CD14-positive monocyte (primary cell): Measurements from ENCODE around the gene HS3ST4. TPM values are rescaled to one million over a fixed set of nuclear protein-coding genes. Genes with fewer than 3 reads are reported as not detected.

Experiments
- DNase-seq, 3 donors: peaks; one replicate each; pipeline ENCODE4 v3.0.0-alpha.2; 2011 to 2022
- H2AFZ ChIP-seq: 2 replicates; pipeline ENCODE4 v1.6.0; 2012; ENCODE audit warnings: mild to moderate bottlenecking, low read depth, low read length, inconsistent platforms; ENCODE audit not compliant: insufficient read depth, poor library complexity, severe bottlenecking
- H3K27ac ChIP-seq, 2 donors: 1 replicate in 1 of 2; 2 replicates in 1 of 2; pipeline ENCODE4 v1.5.1; 2012 to 2013; ENCODE audit warnings: low read length in 2 of 2, control low read depth in 1 of 2, inconsistent platforms in 1 of 2, low read depth in 1 of 2, mild to moderate bottlenecking in 1 of 2
- H3K27me3 ChIP-seq, 2 donors: one replicate each; pipeline versions ENCODE4 v1.6.0 to v1.6.1; 2011 to 2013; ENCODE audit warnings: low read length in 2 of 2; ENCODE audit not compliant: control insufficient read depth in 2 of 2, insufficient read depth in 2 of 2
- H3K36me3 ChIP-seq, 2 donors: replicated peaks in 1 of 2; 1 replicate in 1 of 2; 2 replicates in 1 of 2; pipeline versions ENCODE4 v1.5.1 to v1.6.1; 2012 to 2013; ENCODE audit warnings: low read length in 2 of 2, control low read depth in 1 of 2, inconsistent platforms in 1 of 2, mild to moderate bottlenecking in 1 of 2; ENCODE audit not compliant: insufficient read depth in 2 of 2, control insufficient read depth in 1 of 2
- H3K4me1 ChIP-seq, 2 donors: 1 replicate in 1 of 2; 2 replicates in 1 of 2; pipeline versions ENCODE4 v1.5.1 to v1.6.1; 2012 to 2013; ENCODE audit warnings: low read length in 2 of 2, control low read depth in 1 of 2, inconsistent platforms in 1 of 2, mild to moderate bottlenecking in 1 of 2, moderate library complexity in 1 of 2; ENCODE audit not compliant: insufficient read depth in 2 of 2, control insufficient read depth in 1 of 2
- H3K4me2 ChIP-seq: replicated peaks from 2 replicates; pipeline ENCODE3; 2012; ENCODE audit warnings: low read length, moderate library complexity, mild to moderate bottlenecking; ENCODE audit not compliant: poor library complexity, severe bottlenecking; ENCODE audit errors: extremely low read depth
- H3K4me3 ChIP-seq, 3 experiments: fragments of 200-600 bp in 1 of 3; sonication (generic) in 1 of 3; replicated peaks in 1 of 3; 1 replicate in 2 of 3; 2 replicates in 1 of 3; pipeline ENCODE4 v1.5.1; 2011 to 2013; ENCODE audit warnings: low read length in 3 of 3, mild to moderate bottlenecking in 3 of 3, control low read depth in 2 of 3, low read depth in 2 of 3, inconsistent platforms in 1 of 3, moderate library complexity in 1 of 3
- H3K79me2 ChIP-seq: 2 replicates; pipeline ENCODE4 v1.6.0; 2012; ENCODE audit warnings: mild to moderate bottlenecking, control low read depth, inconsistent platforms, low read length, moderate library complexity; ENCODE audit not compliant: insufficient read depth
- H3K9ac ChIP-seq: 2 replicates; pipeline ENCODE4 v1.6.0; 2017; ENCODE audit warnings: low read length, mild to moderate bottlenecking; ENCODE audit not compliant: insufficient read depth, poor library complexity, severe bottlenecking
- H3K9me3 ChIP-seq, 2 donors: replicated peaks in 1 of 2; 1 replicate in 1 of 2; 2 replicates in 1 of 2; pipeline versions ENCODE4 v1.5.1 to v1.6.1; 2012 to 2013; ENCODE audit warnings: low read length in 2 of 2, control low read depth in 1 of 2; ENCODE audit not compliant: control insufficient read depth in 1 of 2, insufficient read depth in 1 of 2
- H4K20me1 ChIP-seq: 2 replicates; pipeline ENCODE4 v1.6.0; 2012; ENCODE audit warnings: mild to moderate bottlenecking, low read length, control low read depth, moderate library complexity; ENCODE audit not compliant: insufficient read depth
- H3K27ac Mint-ChIP-seq, 7 donors: one replicate each; pipeline ENCODE4 v1.8.0; 2020; ENCODE audit warnings: mild to moderate bottlenecking in 7 of 7, mixed read lengths in 7 of 7, moderate library complexity in 6 of 7, inconsistent platforms in 2 of 7
- H3K27me3 Mint-ChIP-seq, 3 donors: one replicate each; pipeline ENCODE4 v1.8.0; 2021 to 2022; ENCODE audit warnings: low read depth in 3 of 3, mild to moderate bottlenecking in 3 of 3, mixed read lengths in 3 of 3, moderate library complexity in 3 of 3, inconsistent platforms in 1 of 3
- H3K36me3 Mint-ChIP-seq, 2 donors: one replicate each; pipeline ENCODE4 v1.8.0; 2020; ENCODE audit warnings: mixed read lengths in 2 of 2, inconsistent platforms in 1 of 2, mild to moderate bottlenecking in 1 of 2
- H3K4me1 Mint-ChIP-seq: one replicate; pipeline ENCODE4 v1.8.0; 2020; ENCODE audit warnings: mild to moderate bottlenecking, mixed read lengths
- H3K4me3 Mint-ChIP-seq, 2 donors: one replicate each; pipeline ENCODE4 v1.8.0; 2020; ENCODE audit warnings: mild to moderate bottlenecking in 2 of 2, mixed read lengths in 2 of 2, moderate library complexity in 1 of 2
- H3K9me3 Mint-ChIP-seq, 7 donors: one replicate each; pipeline ENCODE4 v1.8.0; 2020 to 2022; ENCODE audit warnings: mixed read lengths in 7 of 7, mild to moderate bottlenecking in 6 of 7, moderate library complexity in 6 of 7, inconsistent platforms in 2 of 7
- CTCF ChIP-seq: fragments of 200-600 bp; IDR thresholded peaks from one replicate; pipeline ENCODE4 v1.8.0; 2022; ENCODE audit warnings: antibody characterized with exemption, mild to moderate bottlenecking
- WGBS: methylation state at CpG from one replicate; pipeline ENCODE4 v1.1.5; 2013; ENCODE audit warnings: missing lambda C conversion rate; ENCODE audit not compliant: insufficient coverage; 5-methylcytosine and 5-hydroxymethylcytosine counted together
- intact Hi-C, 2 donors: fragments of 100-400 bp; cut with micrococcal nuclease; formaldehyde crosslinking; loops; one replicate each; pipeline versions ENCODE4 v1.15.0 to v1.15.1; 2023
- polyA plus RNA-seq, 3 donors: library from polyadenylated mRNA; depleted of rRNA in 1 of 3; unstranded in 2 of 3; stranded (reverse) in 1 of 3; fragments of 300-500 nt in 2 of 3; fragments of >200 nt in 1 of 3; fragmentation: Illumina TruSeq in 2 of 3; gene quantifications; 1 replicate in 2 of 3; 2 replicates in 1 of 3; pipeline ENCODE4 v1.2.3, GENCODE V29; 2012 to 2021

The HS3ST4 gene
- polyA plus RNA-seq, 3 donors: not detected

- Mint-ChIP-seq H3K27me3 (peaks cover 0 to 8% (median 2%) of the 10 kb centered on the region in 3 donors), H3K4me3 (no peak overlapping the region), H3K9me3 (no peaks in the 10 kb centered on the region), H3K4me1 (no peaks in the 10 kb centered on the region), H3K36me3 (no peaks in the 10 kb centered on the region), H3K27ac (no peak overlapping the region)
- H3K4me2 ChIP-seq: no peak overlapping the region
- no peak overlapping the region for H3K9ac ChIP-seq
- no peak overlapping the region for H3K4me3 ChIP-seq
- DNase-seq: no peak
- H3K27me3 ChIP-seq: peaks cover 0 to 3% of the 10 kb centered on the region in 2 donors
- no peak overlapping the region for H3K27ac ChIP-seq
- H3K9me3 ChIP-seq: no peaks in the 10 kb centered on the region
- no peaks in the 10 kb centered on the region for H3K36me3 ChIP-seq
- no peaks in the 10 kb centered on the region for H3K79me2 ChIP-seq
- no peaks in the 10 kb centered on the region for H3K4me1 ChIP-seq
- H4K20me1 ChIP-seq: no peaks in the 10 kb centered on the region
- WGBS: 57% methylated on average over 2 of the region's 3 CpGs
- no peak overlapping the region for H2AFZ ChIP-seq
- intact Hi-C loops: no loop called here
- no peak for TF ChIP-seq CTCF
Measured at GRCh38 chr16:25845901-25846300, 154.1 kb downstream of the HS3ST4 start.

GRCh38 chr16:25854141-25854540 is 162.4 kb downstream of the HS3ST4 start:
- Mint-ChIP-seq H3K4me1 (no peaks in the 10 kb centered on the region), H3K36me3 (no peaks in the 10 kb centered on the region), H3K9me3 (peaks cover 0 to 4% (median 1%) of the 10 kb centered on the region in 7 donors), H3K27ac (no peak overlapping the region), H3K4me3 (no peak overlapping the region), H3K27me3 (peaks cover 0 to 8% (median 5%) of the 10 kb centered on the region in 3 donors)
- TF ChIP-seq CTCF: no peak
- H3K9ac ChIP-seq: no peak overlapping the region
- intact Hi-C loops: no loop called here
- no peak overlapping the region for H3K4me3 ChIP-seq
- no peak overlapping the region for H2AFZ ChIP-seq
- no peak overlapping the region for H3K4me2 ChIP-seq
- no peaks in the 10 kb centered on the region for H3K36me3 ChIP-seq
- no peaks in the 10 kb centered on the region for H3K4me1 ChIP-seq
- no peaks in the 10 kb centered on the region for H3K9me3 ChIP-seq
- no peak for DNase-seq
- no peak overlapping the region for H3K27ac ChIP-seq
- no peaks in the 10 kb centered on the region for H3K79me2 ChIP-seq
- H3K27me3 ChIP-seq: no peaks in the 10 kb centered on the region
- H4K20me1 ChIP-seq: no peaks in the 10 kb centered on the region
- 28% methylated on average over 4 of the region's 6 CpGs for WGBS
